Epithelial cell of proximal tubule (primary cell): ENCODE data around the gene PIGP. TPM values are rescaled to one million over a fixed set of nuclear protein-coding genes. Genes with fewer than 3 reads are reported as not detected.
"Not testable (repeated sequence)": the region's sequence is repeated elsewhere in the genome, so short reads cannot be mapped to it uniquely, and the experiment has no call there.

Source experiments
- DNase-seq: peaks from one replicate; pipeline ENCODE4 v3.0.0-alpha.2; 2011; ENCODE audit warnings: low read depth
- H3K4me3 ChIP-seq: 2 replicates; pipeline ENCODE4 v1.5.1; 2011; ENCODE audit warnings: low read depth, mild to moderate bottlenecking, low read length
- total RNA-seq: library from RNA; depleted of rRNA; stranded (reverse); fragments of >200 nt; gene quantifications from 2 replicates; pipeline ENCODE4 v1.2.3, GENCODE V29; 2015
- TF ChIP-seq, protein P1 (sequence below): conservative IDR thresholded peaks from 2 replicates; pipeline ENCODE4 v1.5.1; 2012; ENCODE audit warnings: low read depth, mild to moderate bottlenecking, low read length

The PIGP gene
- total RNA-seq, 1 donor from 2014 or later, result 7.7 TPM

DNA sequence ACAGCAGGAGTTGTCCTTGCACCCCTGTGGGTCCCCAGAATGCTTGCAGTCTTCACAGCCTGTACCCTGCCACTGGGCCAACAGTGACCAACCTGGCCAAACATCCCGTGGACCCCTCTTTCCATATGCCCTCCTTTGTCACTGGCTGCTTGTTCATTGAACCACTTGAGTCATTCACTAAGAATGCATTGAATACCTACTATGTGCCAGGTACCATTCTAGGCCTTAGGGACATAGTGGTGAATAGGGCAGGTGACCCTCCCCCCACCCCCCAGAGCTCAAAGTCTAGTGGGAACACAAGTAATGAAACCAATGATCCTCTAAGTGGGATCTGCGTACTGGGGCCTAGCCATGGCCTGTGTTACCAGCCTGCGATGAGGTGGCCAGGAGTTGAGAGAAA, 28.2 kb downstream of the PIGP start:
- DNase-seq, result no peak
- TF ChIP-seq, protein P1, sequence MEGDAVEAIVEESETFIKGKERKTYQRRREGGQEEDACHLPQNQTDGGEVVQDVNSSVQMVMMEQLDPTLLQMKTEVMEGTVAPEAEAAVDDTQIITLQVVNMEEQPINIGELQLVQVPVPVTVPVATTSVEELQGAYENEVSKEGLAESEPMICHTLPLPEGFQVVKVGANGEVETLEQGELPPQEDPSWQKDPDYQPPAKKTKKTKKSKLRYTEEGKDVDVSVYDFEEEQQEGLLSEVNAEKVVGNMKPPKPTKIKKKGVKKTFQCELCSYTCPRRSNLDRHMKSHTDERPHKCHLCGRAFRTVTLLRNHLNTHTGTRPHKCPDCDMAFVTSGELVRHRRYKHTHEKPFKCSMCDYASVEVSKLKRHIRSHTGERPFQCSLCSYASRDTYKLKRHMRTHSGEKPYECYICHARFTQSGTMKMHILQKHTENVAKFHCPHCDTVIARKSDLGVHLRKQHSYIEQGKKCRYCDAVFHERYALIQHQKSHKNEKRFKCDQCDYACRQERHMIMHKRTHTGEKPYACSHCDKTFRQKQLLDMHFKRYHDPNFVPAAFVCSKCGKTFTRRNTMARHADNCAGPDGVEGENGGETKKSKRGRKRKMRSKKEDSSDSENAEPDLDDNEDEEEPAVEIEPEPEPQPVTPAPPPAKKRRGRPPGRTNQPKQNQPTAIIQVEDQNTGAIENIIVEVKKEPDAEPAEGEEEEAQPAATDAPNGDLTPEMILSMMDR, result no peak
- no peak overlapping the region for H3K4me3 ChIP-seq

DNA sequence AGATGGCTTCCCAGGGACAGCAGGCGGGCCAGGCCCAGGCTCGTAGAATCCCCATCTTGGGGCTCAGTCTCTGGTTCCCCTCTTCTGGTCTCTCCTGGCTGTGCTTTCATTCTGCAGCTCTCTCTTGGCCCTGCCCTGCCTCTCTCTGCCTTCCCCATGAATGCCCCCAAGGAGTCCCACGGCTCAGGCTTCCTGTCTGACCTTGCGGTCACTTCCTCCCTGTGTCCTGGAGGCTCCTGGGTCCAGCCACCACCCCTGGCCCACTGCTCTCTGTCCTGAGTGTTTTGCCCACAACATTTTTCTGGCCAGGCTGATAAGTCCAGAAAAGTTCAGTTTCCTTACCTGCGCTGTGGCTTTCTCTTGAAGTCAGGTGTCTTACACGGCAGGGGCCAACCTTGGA, 29.1 kb downstream of the PIGP start:
- no peak overlapping the region for H3K4me3 ChIP-seq
- DNase-seq, result no peak
- TF ChIP-seq, protein P1, result no peak

DNA sequence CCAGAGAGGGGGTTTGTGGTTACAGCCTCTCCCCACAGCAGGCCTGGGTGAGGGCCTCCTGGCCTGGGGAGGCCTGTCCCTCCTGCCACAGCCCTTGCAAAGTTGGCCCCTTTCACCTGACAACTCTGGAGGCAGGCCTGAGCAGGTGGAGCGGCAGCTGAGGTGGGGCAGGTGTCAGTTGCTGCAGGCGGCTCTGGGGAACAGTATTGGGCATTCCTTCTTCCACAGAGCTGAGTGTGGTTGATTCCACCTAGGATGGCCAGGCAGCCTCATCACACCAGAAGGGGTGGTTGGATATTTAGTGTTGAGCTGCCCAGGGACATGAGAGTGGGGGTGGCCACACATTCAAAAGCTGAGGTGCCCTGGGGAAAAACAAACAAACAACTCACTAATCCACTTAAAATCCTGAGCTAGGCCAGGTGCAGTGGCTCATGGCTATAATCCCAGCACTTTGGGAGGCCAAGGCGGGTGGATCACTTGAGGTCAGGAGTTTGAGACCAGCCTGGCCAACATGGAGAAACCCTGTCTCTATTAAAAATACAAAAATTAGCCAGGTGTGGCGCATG, 31.1 kb downstream of the PIGP start:
- no peak overlapping the region for H3K4me3 ChIP-seq
- TF ChIP-seq, protein P1, result no peak
- DNase-seq, result no peak

DNA sequence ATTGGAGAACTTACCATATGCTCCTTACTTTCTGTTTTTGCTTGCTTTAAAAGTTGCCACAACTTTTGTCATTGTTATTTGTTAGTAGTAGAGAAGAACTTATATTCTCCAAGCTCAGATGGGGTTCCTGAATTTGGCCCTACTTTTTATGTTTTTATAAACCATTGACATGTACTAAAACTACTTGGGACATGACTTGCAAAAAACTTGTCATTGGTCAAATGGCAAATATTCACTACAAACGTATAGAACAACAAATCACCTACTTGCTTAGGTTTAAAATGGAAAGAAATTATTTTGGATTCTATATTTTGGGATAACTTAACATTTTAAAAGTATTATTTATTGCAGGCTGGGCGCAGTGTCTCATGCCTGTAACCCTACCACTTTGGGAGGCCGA, 32.7 kb downstream of the PIGP start:
- no peak overlapping the region for H3K4me3 ChIP-seq
- no peak for DNase-seq
- TF ChIP-seq, protein P1, result no peak

DNA sequence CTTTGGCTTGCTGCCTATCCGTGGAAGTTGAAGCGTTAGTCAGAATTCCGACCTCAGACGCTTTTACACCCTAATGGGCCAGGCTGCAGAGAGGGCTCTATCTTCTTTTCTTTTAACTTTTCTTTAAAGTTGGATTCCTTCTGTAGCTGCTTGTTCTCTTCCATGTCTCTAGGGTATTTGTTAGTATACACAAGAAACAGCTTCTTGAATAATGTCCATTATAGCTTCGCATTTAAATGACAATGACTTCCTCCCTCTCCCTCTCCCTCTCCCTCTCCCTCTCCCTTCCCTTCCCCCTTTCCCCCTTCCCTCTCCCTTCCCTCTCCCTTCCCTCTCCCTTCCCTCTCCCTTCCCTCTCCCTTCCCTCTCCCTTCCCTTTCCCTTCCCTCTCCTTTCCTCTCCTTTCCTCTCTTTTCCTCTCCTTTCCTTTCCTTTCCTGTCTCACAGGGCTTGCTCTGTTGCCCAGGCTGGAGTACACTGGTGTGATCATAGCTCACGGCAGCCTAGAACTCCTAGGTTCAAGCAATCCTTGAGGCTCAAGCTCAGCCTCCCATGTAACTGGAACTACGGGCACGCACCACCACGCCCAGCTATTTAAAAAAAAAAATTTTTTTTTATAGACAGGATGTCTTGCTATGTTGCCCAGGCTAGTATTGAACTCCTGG, 33.3 kb downstream of the PIGP start:
- no peak for DNase-seq
- TF ChIP-seq, protein P1, result no peak
- no peak overlapping the region for H3K4me3 ChIP-seq

DNA sequence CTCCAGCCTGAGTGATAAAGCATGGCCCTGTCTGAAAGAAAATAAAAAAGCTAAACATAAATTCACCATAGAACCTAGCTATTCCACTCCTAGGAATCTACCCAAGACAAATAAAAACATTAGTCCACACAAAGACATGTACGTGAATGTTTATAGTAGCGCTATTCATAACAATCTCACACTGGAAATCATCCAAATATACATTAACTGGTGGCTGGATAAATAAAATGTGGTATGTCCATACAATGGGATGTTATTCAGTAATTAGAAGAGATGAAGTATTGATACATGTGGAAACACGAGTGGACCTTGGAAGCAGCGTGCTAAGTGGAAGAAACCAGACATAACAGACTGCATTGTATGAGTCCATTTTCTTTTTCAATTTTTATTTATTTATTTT, 36.7 kb downstream of the PIGP start:
- TF ChIP-seq, protein P1, result no peak
- H3K4me3 ChIP-seq, result no peak overlapping the region
- no peak for DNase-seq

DNA sequence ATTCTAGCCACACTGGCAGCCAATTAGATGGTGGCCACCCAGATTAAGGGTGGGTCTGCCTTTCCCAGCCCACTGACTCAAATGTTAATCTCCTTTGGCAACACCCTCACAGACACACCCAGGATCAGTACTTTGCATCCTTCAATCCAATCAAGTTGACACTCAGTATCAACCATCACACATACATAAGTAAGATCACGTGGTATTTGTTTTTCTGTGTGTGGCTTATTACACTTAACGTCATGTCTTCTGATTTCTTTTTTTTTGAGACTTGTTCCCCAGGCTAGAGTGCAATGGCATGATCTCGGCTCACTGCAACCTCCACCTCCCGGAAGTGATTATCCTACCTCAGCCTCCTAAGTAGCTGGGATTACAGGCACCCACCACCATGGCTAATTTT, 38.5 kb downstream of the PIGP start:
- not testable (repeated sequence) for H3K4me3 ChIP-seq, DNase-seq
